HPDE6-E6E7 (cell line): ENCODE measurements around the gene C20orf204.
"Not testable (repeated sequence)": the region's sequence is repeated elsewhere in the genome, so short reads cannot be mapped to it uniquely, and the experiment has no call there.

Experiments used
- DNase-seq: peaks from one replicate; pipeline ENCODE4 v3.0.0; 2011; ENCODE audit warnings: missing footprints; ENCODE audit errors: extremely low spot score

The C20orf204 gene

GRCh38 chr20:64035933-64036345, at the start of gene C20orf204:
TSS of gene C20orf204 (plus strand) at chr20:64036182. CDS start at chr20:64036324, 142 bp downstream.
- DNase-seq, result no peak

- no peak for DNase-seq
Observed at GRCh38 chr20:64000906-64001305, 35.1 kb upstream of the C20orf204 start.

- DNase-seq, result no peak
Observed at GRCh38 chr20:64001607-64002011, 34.4 kb upstream of the C20orf204 start.

GRCh38 chr20:64003960-64004725, 31.8 kb upstream of the C20orf204 start:
- DNase-seq, result no peak

- no peak for DNase-seq
Observed at GRCh38 chr20:64005394-64005793, 30.6 kb upstream of the C20orf204 start.

GRCh38 chr20:64006490-64006889, 29.5 kb upstream of the C20orf204 start:
- DNase-seq, result no peak

- no peak for DNase-seq
Observed at GRCh38 chr20:64006902-64007301, 29.1 kb upstream of the C20orf204 start.

- no peak for DNase-seq
Observed at GRCh38 chr20:64009811-64010387, 26.1 kb upstream of the C20orf204 start.

- DNase-seq, result no peak
Observed at GRCh38 chr20:64010711-64011237, 25.2 kb upstream of the C20orf204 start.

- DNase-seq, result no peak
Observed at GRCh38 chr20:64011366-64011779, 24.6 kb upstream of the C20orf204 start.

GRCh38 chr20:64012385-64013154, 23.4 kb upstream of the C20orf204 start:
- not testable (repeated sequence) for DNase-seq

- DNase-seq, result no peak
Observed at GRCh38 chr20:64015635-64016034, 20.3 kb upstream of the C20orf204 start.

- no peak for DNase-seq
Observed at GRCh38 chr20:64021124-64021975, 14.6 kb upstream of the C20orf204 start.

- no peak for DNase-seq
Observed at GRCh38 chr20:64022671-64023360, 13.2 kb upstream of the C20orf204 start.

- no peak for DNase-seq
Observed at GRCh38 chr20:64023361-64024140, 12.4 kb upstream of the C20orf204 start.

GRCh38 chr20:64024141-64024990, 11.6 kb upstream of the C20orf204 start:
- no peak for DNase-seq

GRCh38 chr20:64025101-64025825, 10.7 kb upstream of the C20orf204 start:
- no peak for DNase-seq

GRCh38 chr20:64025826-64026412, 10.1 kb upstream of the C20orf204 start:
- DNase-seq, result no peak
